ENCODE measurements around the gene C1QL4.
"Not testable (repeated sequence)": the region's sequence is repeated elsewhere in the genome, so short reads cannot be mapped to it uniquely, and the experiment has no call there.

Gene C1QL4

GRCh38 chr12:49347311-49348193, 10.6 kb upstream of the C1QL4 start:
- DNase-seq, result peak; percentile 83

DNA sequence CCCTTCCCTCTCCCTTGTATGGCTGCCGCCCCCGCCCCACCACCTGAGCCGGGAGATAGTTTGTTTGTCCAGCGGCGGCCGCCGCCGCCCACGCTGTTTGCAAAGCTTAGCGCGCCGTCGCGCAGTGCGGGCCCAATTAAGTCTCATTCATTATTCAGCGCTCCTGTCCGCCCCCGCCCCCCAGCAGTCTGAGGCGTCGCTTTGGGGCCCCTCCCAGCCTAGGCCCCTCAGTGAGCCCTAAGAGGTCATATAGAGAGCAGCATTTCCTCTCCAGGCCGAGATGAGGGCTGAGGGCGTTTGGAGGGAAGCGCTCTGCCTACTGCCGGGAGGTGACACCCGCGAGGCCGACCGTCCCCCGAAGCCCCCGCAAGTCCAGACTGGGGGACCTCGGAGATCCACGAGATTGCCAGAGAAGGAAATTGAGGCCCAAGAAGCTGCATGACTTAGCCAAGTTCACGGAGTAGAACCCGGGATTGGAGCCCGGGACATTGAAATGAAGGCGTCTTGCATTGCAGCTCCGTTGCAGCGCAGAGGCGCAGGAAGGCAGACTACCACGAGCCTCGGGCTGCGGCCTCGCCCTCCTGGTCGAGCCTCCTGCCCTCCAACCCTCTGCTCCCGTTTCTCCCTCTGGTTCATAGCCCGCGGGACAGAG, 9.8 kb upstream of the C1QL4 start, which contains the start of gene DNAJC22:
TSS of gene DNAJC22 (plus strand) at position 230 of the 652 bp plus-strand sequence. CDS start 1,985 bp downstream, outside the sequence.
- DNase-seq, result peak; percentile 47

DNA sequence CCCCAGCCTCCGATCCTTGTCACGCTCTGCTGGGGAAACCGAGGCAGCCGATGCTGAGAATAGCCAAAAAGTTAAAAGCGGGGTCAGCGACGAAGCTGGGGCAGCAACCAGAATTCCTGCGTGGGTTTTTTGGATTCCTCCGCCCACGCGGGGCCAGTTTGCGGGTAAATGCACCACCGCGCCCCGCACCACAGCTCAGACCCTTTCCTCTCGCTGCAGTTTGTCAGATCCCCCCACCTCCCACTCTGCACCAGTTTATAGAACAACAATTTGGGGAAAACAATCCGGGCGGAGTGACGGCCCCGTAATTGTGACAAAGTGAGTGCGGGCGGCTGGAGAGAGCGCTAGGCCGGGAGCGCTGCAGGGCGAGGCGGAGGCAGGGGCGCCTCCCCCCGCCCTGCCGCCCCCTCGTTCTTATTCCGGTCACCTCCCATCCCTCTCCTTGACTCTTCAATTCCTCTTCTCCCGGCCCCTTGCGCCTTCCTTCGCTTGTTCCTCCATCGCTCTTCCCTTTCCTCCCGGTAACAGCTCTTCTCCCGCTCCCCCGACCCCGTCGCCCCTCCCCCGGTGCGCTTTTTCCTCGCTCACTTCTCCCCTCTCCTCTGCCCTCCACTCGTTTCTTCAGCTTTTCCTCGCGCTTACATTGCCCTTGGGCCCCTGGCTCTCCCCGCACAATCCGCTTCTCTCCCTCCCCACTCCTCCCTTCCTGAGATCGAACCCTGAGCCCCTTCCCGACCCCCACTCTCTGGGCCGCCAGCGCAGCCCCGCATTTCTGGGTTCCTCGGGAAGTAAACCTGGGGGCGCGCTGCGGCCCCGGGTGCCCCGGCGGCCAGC, 9.1 kb upstream of the C1QL4 start:
- DNase-seq, result no peak

- DNase-seq, result peak; percentile 17
These were observed 8.2 kb upstream of the C1QL4 start for GRCh38 chr12:49345051-49345824.

DNA sequence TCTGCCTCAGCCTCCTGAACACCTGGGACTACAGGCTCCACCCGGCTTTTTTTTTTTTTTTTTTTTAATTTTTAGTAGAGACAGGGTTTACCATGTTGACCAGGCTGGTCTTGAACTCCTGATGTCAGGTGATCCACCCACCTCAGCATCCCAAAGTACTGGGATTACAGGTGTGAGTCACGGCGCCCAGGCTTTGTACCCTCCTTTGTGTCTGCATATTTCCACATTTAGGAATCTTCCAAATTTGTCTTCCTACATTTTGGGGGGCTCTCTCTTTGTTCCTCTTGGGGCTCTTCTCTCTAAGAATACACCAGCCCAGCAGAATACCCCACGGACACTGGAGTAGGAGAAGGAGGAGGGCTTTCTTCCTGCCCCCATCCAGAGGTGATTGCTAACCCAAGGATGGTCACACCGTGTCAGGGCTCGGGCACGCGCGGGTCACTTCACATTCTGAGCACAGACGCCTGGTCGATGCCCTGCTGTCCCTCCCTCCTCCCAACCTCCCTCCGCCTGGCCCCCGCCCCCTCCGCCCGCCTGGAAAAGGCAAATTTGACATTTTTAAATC, 7.6 kb upstream of the C1QL4 start:
- DNase-seq, result no peak

DNA sequence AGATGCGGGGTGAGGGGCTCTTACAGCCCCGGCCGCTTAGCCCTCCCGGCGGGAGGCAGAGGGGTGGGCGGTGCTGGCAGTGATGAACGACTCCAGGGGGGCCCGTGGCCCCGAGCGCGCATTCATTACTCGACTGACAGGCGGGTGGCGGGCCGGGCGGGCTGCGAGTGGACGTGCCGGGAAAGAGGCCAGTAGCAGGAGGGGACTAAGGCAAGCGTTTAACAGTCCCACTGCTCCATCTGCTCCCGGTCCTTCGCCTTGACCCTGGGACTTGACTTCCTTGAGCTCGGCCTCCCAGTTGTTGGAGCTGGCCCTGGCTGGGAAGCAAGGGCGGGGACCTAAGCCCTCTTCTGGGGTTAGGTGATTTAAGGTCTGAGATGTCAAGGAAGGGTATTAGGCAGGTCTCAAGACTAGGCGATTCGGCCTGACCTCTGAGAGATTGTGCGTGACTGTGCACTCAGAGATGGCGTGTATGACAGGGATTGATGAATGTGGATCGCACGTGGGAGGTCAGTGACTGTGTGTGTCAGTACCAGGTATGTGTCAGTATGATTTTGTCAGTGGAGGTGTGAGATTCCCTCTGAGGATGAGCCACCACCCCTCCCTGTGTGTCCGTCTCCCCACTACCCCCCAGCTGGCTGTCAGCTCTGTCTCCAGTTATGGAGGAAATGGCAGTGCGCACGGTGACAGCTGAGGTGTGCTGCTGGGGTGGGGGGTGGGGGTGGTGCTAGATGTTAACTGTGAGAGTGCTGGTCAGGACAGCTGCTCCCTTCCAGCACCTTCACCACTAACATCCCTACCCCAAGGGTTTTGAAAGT, 6.1 kb upstream of the C1QL4 start:
- peak; percentile 68 for DNase-seq

GRCh38 chr12:49342066-49342913, 5.3 kb upstream of the C1QL4 start:
- DNase-seq, result peak; percentile 79

- DNase-seq, result no peak
These were observed 4.7 kb upstream of the C1QL4 start for GRCh38 chr12:49341777-49342065.

GRCh38 chr12:49340971-49341776, 4.2 kb upstream of the C1QL4 start:
- DNase-seq, result no peak

GRCh38 chr12:49340095-49340870, 3.3 kb upstream of the C1QL4 start:
- no peak for DNase-seq

GRCh38 chr12:49339464-49339861, 2.5 kb upstream of the C1QL4 start:
- DNase-seq, result no peak

DNA sequence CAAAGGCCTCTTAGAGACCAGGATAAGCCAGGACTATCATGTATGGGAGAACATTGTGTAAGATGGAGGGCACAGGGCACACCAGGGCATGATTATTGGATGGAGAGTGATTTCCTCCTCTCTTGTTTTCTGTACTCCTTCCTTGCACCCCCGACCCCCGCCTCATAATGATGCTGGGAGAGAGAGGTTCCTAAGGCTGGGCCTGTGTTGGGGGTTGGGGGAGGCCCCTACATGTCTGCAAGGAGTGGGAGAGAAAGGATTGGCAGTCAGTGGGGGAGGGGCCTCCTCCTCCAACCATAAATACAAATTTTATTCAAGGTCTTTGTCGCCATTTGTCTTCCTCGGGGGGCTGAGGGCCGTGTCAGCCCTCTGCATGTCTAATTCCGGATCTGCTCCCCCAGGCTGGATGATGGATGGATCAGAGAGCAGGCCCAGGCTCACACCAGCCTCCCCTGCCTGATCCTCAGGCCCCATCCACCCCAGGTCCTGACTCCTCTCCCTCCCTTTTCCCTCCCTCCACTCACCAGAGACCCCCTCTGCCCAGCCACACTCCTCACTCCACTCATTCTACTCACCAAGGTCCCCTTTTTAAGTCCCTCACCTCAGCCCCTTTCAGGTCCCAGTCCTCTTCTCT, 2.0 kb upstream of the C1QL4 start:
- no peak for DNase-seq

DNA sequence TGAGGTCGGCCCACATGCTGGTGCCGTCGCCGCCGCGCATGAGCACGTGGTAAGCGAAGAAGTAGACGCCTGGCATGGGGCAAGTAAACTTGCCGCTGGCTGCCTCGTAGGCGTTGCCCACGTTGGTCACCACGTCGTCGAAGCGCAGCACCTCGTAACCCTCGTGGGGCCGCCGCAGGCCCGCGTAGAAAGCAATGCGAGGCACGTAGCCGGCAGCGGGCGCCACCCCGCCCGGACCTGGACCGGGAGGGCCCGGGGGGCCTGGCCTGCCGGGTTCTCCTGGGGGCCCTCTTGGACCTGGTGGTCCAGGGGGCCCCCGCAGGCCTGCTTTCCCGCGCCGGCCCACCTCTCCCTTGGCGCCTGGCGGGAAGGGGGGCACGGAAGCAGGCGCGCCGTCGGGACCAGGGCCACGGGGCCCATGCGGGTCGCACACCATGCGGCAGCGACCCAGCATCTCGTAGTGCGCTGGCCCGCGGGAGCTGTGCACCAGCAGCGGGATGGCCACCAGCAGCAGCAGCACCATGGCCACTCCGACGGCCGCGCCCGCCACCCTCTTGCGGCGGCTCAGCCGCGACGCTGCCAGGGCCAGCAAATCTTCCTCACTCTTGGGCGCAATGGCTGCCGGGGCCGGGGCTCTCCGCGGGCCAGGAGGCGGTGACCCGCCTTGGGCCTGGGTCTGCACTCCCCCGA, 888 bp downstream of the C1QL4 start:
- no peak for DNase-seq

DNA sequence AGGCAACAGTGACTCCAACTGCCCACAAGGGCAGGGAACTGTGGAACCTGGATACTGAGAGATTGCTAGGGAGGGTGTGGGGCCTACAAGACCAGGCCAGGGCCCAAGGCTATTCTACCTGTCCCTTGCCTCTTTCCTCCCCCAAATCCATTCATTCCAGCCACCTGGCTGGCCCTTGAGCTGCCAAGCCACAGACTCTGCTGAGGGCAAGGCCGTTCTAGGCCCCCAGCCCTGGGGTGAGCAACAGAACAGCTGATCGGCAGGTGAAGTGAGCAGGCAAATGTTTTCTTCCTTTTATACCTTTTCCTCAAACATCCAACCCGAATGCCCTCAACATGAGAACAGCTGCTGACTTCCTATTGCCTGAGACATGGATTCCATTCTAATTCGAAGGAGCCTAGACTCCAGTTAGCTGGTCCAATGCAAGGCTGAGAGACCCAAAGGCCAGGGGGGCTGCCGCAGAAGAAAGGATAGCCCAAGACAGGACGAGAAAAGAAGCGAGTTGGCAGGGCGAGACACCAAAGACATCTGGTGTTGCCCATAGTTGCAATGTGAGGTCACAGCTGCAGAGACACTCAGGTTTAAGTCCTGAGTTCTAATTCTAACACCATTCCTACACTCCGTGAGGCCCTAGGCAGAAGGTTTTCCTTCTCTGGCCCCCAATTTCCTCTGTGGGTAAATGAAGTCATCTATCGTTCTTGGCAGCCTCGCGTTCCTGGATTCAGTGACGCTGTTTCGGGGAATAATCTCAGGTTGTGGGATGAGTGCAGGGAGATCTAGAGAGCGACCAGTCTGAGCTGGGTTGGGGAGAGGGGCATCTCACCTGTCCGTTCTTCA, 1.7 kb downstream of the C1QL4 start:
- no peak for DNase-seq

- DNase-seq, result no peak
These were observed 2.3 kb downstream of the C1QL4 start for GRCh38 chr12:49334681-49335080.

GRCh38 chr12:49334226-49334625, 2.8 kb downstream of the C1QL4 start:
- DNase-seq, result no peak

GRCh38 chr12:49333778-49334177, 3.2 kb downstream of the C1QL4 start:
- not testable (repeated sequence) for DNase-seq

Data from activated naive CD4-positive, alpha-beta T cell treated with Interleukin-2 at 50 U/mL for 16 hours (primary cell).